GM21576 (cell line): ENCODE results near the gene PSG5.
"Not testable (repeated sequence)": the region's sequence is repeated elsewhere in the genome, so short reads cannot be mapped to it uniquely, and the experiment has no call there.

Experiments used
- ATAC-seq: cut with Tn5 transposase; IDR thresholded peaks from one replicate; pipeline ENCODE4 v1.9.1; 2021; ENCODE audit warnings: mild to moderate bottlenecking, moderate library complexity; ENCODE audit not compliant: unreplicated experiment

PSG5 gene

DNA sequence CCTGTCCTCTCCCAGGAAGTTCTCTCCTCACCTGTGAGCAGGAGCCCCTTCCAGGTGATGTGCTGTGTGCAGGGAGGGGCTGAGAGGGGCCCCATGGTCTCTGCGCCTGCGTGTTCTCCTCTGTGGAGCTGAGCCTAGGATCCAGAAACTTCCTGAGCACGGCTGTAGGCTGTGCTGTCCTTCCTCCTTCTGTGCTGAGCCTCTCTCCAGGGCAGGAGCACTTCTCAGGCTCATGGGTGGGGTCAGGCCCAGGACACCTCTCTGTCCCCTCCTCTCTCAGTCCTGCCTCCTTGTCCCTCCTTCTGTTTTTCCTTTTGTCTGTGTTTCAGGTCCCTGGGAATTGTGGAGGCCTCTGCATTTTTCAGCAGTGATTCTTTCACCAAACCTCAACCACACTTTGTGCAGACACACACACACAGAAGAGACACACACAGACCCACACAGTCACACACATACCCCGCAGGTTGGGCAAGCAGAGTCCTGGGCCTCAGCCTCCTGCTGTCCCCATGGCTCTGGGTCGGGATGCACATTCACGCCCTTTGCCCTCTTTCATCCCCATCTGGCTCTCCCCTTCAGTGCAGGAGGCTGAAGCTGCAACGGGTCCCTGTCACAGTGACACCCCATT, at the start of gene PSG5:
Gene PSG5 (minus strand): TSS at position 226 of the 625 bp plus-strand sequence. CDS start 131 bp downstream, at position 95.
- ATAC-seq: not testable (repeated sequence)

DNA sequence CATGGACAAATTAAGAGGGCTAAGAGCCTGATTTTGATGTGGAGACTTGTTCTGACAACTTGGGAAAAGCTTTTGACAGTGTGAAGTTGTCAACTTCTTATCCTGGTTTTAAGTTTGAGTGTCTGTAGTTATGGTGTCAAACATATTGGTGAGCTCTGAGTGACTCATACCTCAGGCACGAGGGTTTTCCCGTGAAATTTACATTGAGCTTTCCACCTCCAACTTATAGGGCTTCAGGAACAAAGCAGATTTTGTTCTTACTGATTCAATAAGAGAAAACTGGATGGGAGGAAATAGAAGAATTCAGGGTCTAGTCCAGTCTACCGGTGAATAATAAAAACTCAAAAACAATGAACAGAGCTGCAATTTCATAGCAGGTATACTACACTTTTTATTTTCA, 49.4 kb upstream of the PSG5 start:
- not testable (repeated sequence) for ATAC-seq

- no peak for ATAC-seq
Measured at GRCh38 chr19:43229315-43229714, 43.0 kb upstream of the PSG5 start.

DNA sequence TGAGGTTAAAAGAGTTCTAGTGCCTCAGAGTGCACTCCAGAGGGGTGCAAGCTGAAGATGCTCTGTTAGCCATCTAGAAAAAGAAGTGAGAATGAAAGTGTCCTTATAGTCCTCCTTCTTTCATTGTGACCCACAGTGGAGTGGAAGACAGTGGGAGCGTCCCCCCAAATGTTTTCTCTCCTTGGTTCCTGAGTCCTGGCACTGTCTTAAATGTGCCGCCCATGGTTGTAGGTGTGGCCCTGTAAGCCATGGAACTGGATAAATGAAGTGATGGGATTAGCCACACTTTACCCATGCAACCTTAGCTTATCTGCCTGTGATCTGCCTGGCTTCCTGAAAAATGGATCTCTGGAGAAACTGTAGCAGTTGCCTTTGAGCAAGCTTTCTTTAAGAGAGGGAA, 42.4 kb upstream of the PSG5 start:
- not testable (repeated sequence) for ATAC-seq

GRCh38 chr19:43226986-43227385, 40.6 kb upstream of the PSG5 start:
- not testable (repeated sequence) for ATAC-seq

DNA sequence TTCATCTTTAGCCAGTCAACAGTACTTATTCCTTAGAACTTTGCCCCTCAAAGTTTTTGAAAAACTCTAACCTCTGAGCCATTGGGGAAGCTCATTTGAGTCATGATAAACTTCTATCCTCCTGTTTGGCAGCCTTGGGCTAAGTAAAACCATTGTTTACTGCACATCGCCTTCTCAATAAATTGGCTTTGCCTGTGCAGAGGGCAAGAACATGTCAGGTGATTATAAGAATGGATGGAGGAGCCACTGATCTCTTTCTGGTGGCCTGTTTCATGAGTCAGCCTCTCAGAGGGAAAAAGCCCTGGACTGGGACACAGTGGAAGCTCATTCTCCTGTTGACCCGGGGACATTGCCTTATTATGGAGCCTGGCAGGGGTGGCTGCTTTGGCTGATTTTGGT, 38.5 kb upstream of the PSG5 start:
- ATAC-seq: no peak

DNA sequence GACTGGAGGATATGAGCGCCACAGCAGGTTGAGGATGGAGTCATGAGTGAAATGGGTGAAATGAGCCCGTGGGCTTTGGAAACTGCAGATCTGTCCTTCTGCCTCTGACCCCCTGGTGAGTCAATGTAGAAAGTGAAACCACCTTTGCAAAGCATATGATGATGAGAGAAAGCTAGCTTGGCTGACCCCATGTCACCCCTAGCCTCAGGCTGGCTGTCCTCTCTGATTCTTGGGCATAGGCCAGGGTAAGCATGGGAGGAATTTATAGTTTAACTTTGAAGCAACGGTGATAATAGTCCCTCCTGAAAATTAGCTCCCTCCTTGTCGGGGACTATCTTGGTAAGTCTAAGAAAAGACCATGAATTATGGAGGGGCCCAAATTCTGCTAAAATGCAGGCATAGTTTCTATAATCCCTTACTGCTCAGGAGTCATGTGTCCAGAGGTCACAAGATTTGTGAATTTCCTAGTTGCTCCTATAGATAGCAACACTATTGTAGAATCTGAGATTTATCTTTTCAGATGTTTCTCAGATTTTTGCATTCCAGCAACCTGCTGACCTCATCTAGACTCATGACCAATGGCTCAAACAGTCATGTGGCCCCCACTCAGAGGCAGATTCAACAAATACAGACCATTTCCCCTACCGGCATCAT, 38.0 kb upstream of the PSG5 start:
- ATAC-seq: not testable (repeated sequence)

DNA sequence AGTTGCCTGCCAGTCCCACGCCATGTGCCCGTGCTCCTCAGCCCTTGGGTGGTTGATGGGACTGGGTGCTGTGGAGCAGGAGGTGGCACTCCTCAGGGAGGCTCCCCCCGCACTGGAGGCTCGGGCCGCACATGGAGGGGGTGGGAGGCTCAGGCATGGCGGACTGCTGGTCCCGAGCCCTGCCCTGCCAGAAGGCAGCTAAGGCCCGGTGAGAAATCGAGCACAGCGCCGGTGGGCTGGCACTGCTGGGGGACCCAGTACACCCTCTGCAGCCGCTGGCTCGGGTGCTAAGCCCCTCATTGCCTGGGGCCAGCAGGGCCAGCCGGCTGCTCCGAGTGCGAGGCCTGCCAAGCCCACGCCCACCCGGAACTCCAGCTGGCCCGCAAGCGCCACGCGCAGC, 35.6 kb upstream of the PSG5 start:
- not testable (repeated sequence) for ATAC-seq

DNA sequence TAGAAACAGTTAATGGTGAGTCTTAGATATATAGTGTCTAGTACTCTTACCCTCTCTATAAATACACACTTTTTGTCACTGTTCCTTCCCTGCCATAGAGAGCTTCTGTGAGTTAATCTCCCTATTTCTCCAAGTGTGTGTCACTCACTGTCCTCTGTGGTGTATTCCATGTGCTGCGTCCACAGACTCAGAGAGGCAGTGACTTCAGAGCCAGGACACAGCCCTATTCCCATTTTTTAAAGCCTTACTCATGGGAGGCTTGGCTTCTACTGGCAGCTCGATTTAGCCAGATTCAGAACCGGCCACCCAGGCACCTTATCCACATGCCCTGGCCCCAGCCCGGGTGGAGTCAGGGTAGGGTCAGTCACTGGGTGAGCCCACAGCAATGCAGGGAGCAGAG, 32.8 kb upstream of the PSG5 start:
- ATAC-seq: not testable (repeated sequence)

- not testable (repeated sequence) for ATAC-seq
Measured at GRCh38 chr19:43215881-43216280, 29.5 kb upstream of the PSG5 start.

- ATAC-seq: no peak
Measured at GRCh38 chr19:43207991-43208390, 21.7 kb upstream of the PSG5 start.

GRCh38 chr19:43207174-43207573, 20.8 kb upstream of the PSG5 start:
- not testable (repeated sequence) for ATAC-seq

GRCh38 chr19:43205471-43206105, 19.3 kb upstream of the PSG5 start, which contains the start of gene PSG4:
Gene PSG4, minus strand, starts transcription at chr19:43205638. Its CDS starts 102 bp downstream, at chr19:43205536.
- ATAC-seq: not testable (repeated sequence)

- ATAC-seq: not testable (repeated sequence)
Measured at GRCh38 chr19:43203611-43204010, 17.3 kb upstream of the PSG5 start.

- ATAC-seq: not testable (repeated sequence)
Measured at GRCh38 chr19:43201891-43202290, 15.6 kb upstream of the PSG5 start.

GRCh38 chr19:43201337-43201801, 15.0 kb upstream of the PSG5 start:
- not testable (repeated sequence) for ATAC-seq

- ATAC-seq: not testable (repeated sequence)
Measured at GRCh38 chr19:43198686-43199419, 12.5 kb upstream of the PSG5 start.

DNA sequence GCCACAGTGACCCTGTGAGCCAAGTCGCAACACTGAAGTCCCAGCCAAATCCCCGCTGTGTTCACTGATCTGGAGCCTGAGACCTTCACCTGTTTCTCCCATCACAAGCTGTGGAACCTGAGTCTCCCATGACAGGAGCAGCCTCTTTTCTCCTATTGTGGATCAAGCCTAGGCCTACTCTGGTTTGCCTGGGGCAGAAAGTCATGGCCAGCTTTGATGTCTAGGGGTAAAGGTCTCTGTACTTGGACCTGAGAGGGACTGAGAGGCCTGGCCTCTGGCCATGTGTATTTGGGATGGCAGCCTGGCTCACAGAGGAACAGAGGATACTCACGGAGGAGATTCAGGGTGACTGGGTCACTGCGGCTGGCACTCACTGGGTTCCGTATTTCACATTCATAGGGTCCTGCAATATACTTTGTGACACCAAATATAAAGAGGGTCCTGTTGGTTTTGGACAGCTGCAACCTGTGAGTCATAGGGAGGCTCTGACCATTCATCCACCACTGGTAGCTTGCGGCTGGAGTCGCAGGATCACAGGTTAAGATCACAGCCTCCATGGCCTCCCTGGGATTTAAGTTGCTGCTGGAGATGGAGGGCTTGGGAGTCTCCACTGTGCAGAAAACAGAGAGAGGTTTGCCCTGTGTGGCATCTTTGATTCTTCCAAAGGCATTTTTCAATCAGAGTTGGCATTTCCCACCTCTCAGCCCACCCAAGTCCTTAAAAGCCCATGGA, 11.5 kb upstream of the PSG5 start:
- not testable (repeated sequence) for ATAC-seq

DNA sequence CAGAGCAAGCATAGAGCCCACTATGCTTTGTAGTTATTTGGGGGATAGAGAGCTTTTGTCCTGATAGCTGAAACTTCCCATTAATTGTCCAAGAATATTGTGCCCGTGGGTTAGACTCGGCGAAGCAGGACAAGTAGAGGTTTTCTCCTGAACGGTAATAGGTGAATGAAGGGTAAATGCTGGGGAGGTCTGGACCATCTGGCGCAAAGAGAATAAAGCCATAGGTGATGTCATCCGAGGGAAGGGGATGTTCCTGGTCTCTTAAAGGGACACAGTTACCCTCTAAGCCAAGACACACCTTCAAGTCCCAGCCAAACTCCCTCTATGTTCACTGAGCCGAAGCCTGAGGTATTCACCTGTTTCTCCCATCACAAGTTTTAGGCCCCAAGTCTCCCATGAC, 8.1 kb upstream of the PSG5 start:
- not testable (repeated sequence) for ATAC-seq

GRCh38 chr19:43192381-43193155, 6.2 kb upstream of the PSG5 start:
- not testable (repeated sequence) for ATAC-seq
